K562 (cell line): ENCODE data around the gene PYY. TPM values are rescaled to one million over a fixed set of nuclear protein-coding genes. Genes with fewer than 3 reads are reported as not detected.
"Not testable (repeated sequence)": the region's sequence is repeated elsewhere in the genome, so short reads cannot be mapped to it uniquely, and the experiment has no call there.

Source experiments
- ATAC-seq: fragments of 200-7000 bp; cut with Tn5 transposase; 3 replicates; pipeline ENCODE4 v1.9.1; 2020; ENCODE audit warnings: moderate library complexity
- BruUV-seq: library from RNA; stranded (reverse); fragments of 400-500 nt; replicated peaks from 2 replicates; lab custom pipeline; 2021; lab: Mats Ljungman, UMichigan
- CTCF ChIA-PET: fragments of 300-600 bp; formaldehyde crosslinking; extraction: SDS; loops from one replicate; lab custom pipeline; 2021; ENCODE audit warnings: low intra/inter-chr PET ratio; lab: Yijun Ruan, JAX
- POLR2A ChIA-PET: fragments of 300-600, 350-650 bp; sonication (Branson Sonifier 250); formaldehyde crosslinking; extraction: SDS; loops from one replicate; lab custom pipeline; 2021; ENCODE audit warnings: antibody characterized with exemption, inconsistent platforms; lab: Yijun Ruan, JAX
- DNase-seq, 4 experiments: peaks; one replicate each; pipeline versions ENCODE4 v3.0.0 to v3.0.0-alpha.2; 2011 to 2018; ENCODE audit warnings: low spot score in 3 of 4, mixed read lengths in 3 of 4; ENCODE audit errors: extremely low read depth in 1 of 4
- FAIRE-seq: peaks from 2 replicates; lab custom pipeline; 2011; peaks lifted over from hg19 to GRCh38; lab: Jason Lieb, UNC
- H2AFZ ChIP-seq: 2 replicates; pipeline ENCODE4 v1.6.0; 2011; ENCODE audit warnings: low read depth, low read length, control low read depth, inconsistent platforms
- H3K27ac ChIP-seq: fragments of 200-600 bp; 3 replicates; pipeline ENCODE4 v1.8.0; 2011; ENCODE audit warnings: low read depth, mild to moderate bottlenecking, control low read depth, inconsistent platforms, low read length, moderate library complexity, mixed read lengths; ENCODE audit errors: extremely low read depth
- H3K27me3 ChIP-seq, 2 experiments: fragments of 300-600 bp in 1 of 2; 2 replicates in 1 of 2; 3 replicates in 1 of 2; pipeline versions ENCODE4 v1.6.0 to v1.8.0; 2011; ENCODE audit warnings: inconsistent platforms in 2 of 2, low read length in 2 of 2, mild to moderate bottlenecking in 1 of 2, mixed read lengths in 1 of 2, moderate library complexity in 1 of 2; ENCODE audit not compliant: control insufficient read depth in 2 of 2, insufficient read depth in 2 of 2
- H3K36me3 ChIP-seq: fragments of 300-600 bp; 3 replicates; pipeline ENCODE4 v1.8.0; 2011; ENCODE audit warnings: mild to moderate bottlenecking, low read length, inconsistent platforms; ENCODE audit not compliant: control insufficient read depth, insufficient read depth
- H3K4me1 ChIP-seq, 2 experiments: fragments of 200-600 bp in 1 of 2; replicated peaks in 1 of 2; 2 replicates in 1 of 2; 3 replicates in 1 of 2; pipeline versions ENCODE4 v1.5.1 to v1.8.0; 2011; ENCODE audit warnings: inconsistent platforms in 2 of 2, low read length in 2 of 2, mild to moderate bottlenecking in 1 of 2, mixed read lengths in 1 of 2, moderate library complexity in 1 of 2; ENCODE audit not compliant: control insufficient read depth in 2 of 2, insufficient read depth in 2 of 2
- H3K4me2 ChIP-seq: 2 replicates; pipeline ENCODE4 v1.6.1; 2011; ENCODE audit warnings: low read length, control low read depth, inconsistent platforms, mixed read lengths; ENCODE audit not compliant: insufficient read depth
- H3K4me3 ChIP-seq: fragments of 200-600 bp; sonication (generic), shearing (Covaris generic); 2 replicates; pipeline ENCODE4 v1.5.1; 2016; ENCODE audit warnings: control low read depth, inconsistent platforms
- H3K79me2 ChIP-seq: fragments of 200-600 bp; 3 replicates; pipeline ENCODE4 v1.8.0; 2011; ENCODE audit warnings: low read length, inconsistent platforms; ENCODE audit not compliant: control insufficient read depth, insufficient read depth
- H3K9ac ChIP-seq, 2 experiments: 2 replicates each; pipeline versions ENCODE4 v1.6.0 to v1.6.1; 2011; ENCODE audit warnings: low read depth in 2 of 2, low read length in 2 of 2, control low read depth in 1 of 2, inconsistent platforms in 1 of 2, mild to moderate bottlenecking in 1 of 2, mixed read lengths in 1 of 2; ENCODE audit not compliant: insufficient read depth in 1 of 2
- H3K9me1 ChIP-seq: one replicate; pipeline ENCODE4 v1.6.0; 2011; ENCODE audit warnings: inconsistent platforms, mild to moderate bottlenecking, low read length, moderate library complexity; ENCODE audit not compliant: control insufficient read depth, insufficient read depth
- H3K9me3 ChIP-seq: replicated peaks from 2 replicates; pipeline ENCODE4 v1.5.1; 2011; ENCODE audit warnings: low read depth, low read length, inconsistent platforms; ENCODE audit not compliant: control insufficient read depth, insufficient read depth
- H4K20me1 ChIP-seq: replicated peaks from 2 replicates; pipeline ENCODE4 v1.6.1; 2011; ENCODE audit warnings: low read length, inconsistent platforms, mixed read lengths; ENCODE audit not compliant: control insufficient read depth, insufficient read depth
- ZNF316 ChIP-seq: fragments of 450-650 bp; IDR thresholded peaks from 2 replicates; pipeline ENCODE4 v1.6.1; 2016
- WGBS: fragments of 100-300 bp; shearing (Covaris generic); methylation state at CpG from one replicate; pipeline ENCODE4 v1.1.6; 2016; ENCODE audit warnings: low coverage, mixed read lengths; ENCODE audit not compliant: insufficient coverage; ENCODE audit errors: missing lambda C conversion rate; 5-methylcytosine and 5-hydroxymethylcytosine counted together
- in situ Hi-C: fragments of 300-500 bp; cut with MboI; formaldehyde crosslinking; loops from 4 replicates; pipeline ENCODE4 v1.15.0; 2018; ENCODE audit warnings: inconsistent platforms, mixed read lengths
- intact Hi-C: fragments of 100-400 bp; cut with micrococcal nuclease; formaldehyde crosslinking; loops from 2 replicates; pipeline ENCODE4 v1.14.2; 2022
- polyA plus RNA-seq, 8 experiments: library from polyadenylated mRNA; depleted of rRNA in 4 of 8; stranded (reverse) in 5 of 8; unstranded in 3 of 8; fragments of >200 nt; fragmentation: Nextera tagmentation in 2 of 8; fragmentation: Illumina TruSeq in 1 of 8; extraction: Ambion mirVana in 2 of 8; extraction: Trizol in 1 of 8; gene quantifications; 2 replicates each; pipeline versions ENCODE4 v1.2.1 to v1.2.3, GENCODE V29; 2011 to 2014; ENCODE audit warnings: inconsistent platforms in 1 of 8, missing spikeins in 1 of 8
- total RNA-seq, 7 experiments: library from RNA; depleted of rRNA in 6 of 7; stranded (reverse); fragments of >200 nt in 6 of 7; fragmentation: Illumina TruSeq in 2 of 7; extraction: Trizol in 2 of 7; gene quantifications; 2 replicates each; pipeline versions ENCODE4 v1.2.1 to v1.2.3, GENCODE V29; 2011 to 2021; ENCODE audit warnings: low replicate concordance in 1 of 7

The PYY gene
- total and polyA plus RNA-seq, 9 of the 15 experiments (the other 6 are each of a cell fraction or from before 2014, with no cell fraction given) = not detected

GRCh38 chr17:43972444-43973212 lies 18.9 kb upstream of the PYY start:
- WGBS = 24% methylated on average over 21 of the region's 22 CpGs
- H3K4me1 ChIP-seq, H3K36me3 ChIP-seq, ATAC-seq, H2AFZ ChIP-seq, H3K9me1 ChIP-seq, FAIRE-seq, H3K9me3 ChIP-seq, in situ Hi-C loops, BruUV-seq, H4K20me1 ChIP-seq, H3K4me3 ChIP-seq, intact Hi-C loops, H3K27ac ChIP-seq, H3K4me2 ChIP-seq, H3K9ac ChIP-seq, DNase-seq, CTCF ChIA-PET, H3K79me2 ChIP-seq: not testable (repeated sequence)
- POLR2A ChIA-PET = interaction anchor here (1.2 kb wide), 1 partner anchor 14 kb away, joined by 4 read pairs; no protein-coding TSS in a partner anchor
- H3K27me3 ChIP-seq = peaks cover 18 to 48% of the 10 kb centered on the region in 2 experiments

GRCh38 chr17:43971436-43971835 lies 17.7 kb upstream of the PYY start:
- H3K79me2 ChIP-seq, H3K9me1 ChIP-seq, intact Hi-C loops, H2AFZ ChIP-seq, H3K4me1 ChIP-seq, DNase-seq, H3K9ac ChIP-seq, H4K20me1 ChIP-seq, H3K27ac ChIP-seq, H3K4me2 ChIP-seq, FAIRE-seq, ATAC-seq, in situ Hi-C loops, BruUV-seq, CTCF ChIA-PET, H3K36me3 ChIP-seq, H3K4me3 ChIP-seq, H3K9me3 ChIP-seq: not testable (repeated sequence)
- 0 out of 2 replicates have a peak, but pooled peaks have one; percentile 10 for TF ChIP-seq ZNF316
- 8% methylated on average over 2 of the region's 2 CpGs for WGBS
- POLR2A ChIA-PET = interaction anchor here (1.2 kb wide), 1 partner anchor 15 kb away, joined by 4 read pairs; no protein-coding TSS in a partner anchor
- H3K27me3 ChIP-seq = peaks cover 19 to 51% of the 10 kb centered on the region in 2 experiments
